GM23248 (cell line): ENCODE data around the gene KCTD15. TPM values are rescaled to one million over a fixed set of nuclear protein-coding genes. Genes with fewer than 3 reads are reported as not detected.

Experiments
- DNase-seq: peaks from one replicate; pipeline ENCODE4 v3.0.0-alpha.2; 2015
- H2AFZ ChIP-seq: fragments of 200-600 bp; sonication (generic); 2 replicates; pipeline ENCODE4 v1.6.1; 2016; ENCODE audit warnings: antibody characterized with exemption
- H3F3A ChIP-seq: fragments of 200-600 bp; sonication (generic); 2 replicates; pipeline ENCODE4 v1.6.1; 2016; ENCODE audit warnings: mild to moderate bottlenecking, antibody characterized with exemption, mixed run types; ENCODE audit not compliant: insufficient read depth
- H3K27ac ChIP-seq: fragments of 200-600 bp; sonication (generic); 2 replicates; pipeline ENCODE4 v1.5.1; 2016; ENCODE audit warnings: mild to moderate bottlenecking
- H3K27me3 ChIP-seq: fragments of 200-600 bp; sonication (generic); replicated peaks from 2 replicates; pipeline ENCODE4 v1.6.1; 2016; ENCODE audit warnings: mild to moderate bottlenecking; ENCODE audit not compliant: insufficient read depth
- H3K36me3 ChIP-seq: fragments of 200-600 bp; sonication (generic); 2 replicates; pipeline ENCODE4 v1.6.1; 2016; ENCODE audit warnings: low read depth, mild to moderate bottlenecking
- H3K4me1 ChIP-seq: fragments of 200-600 bp; sonication (generic); 2 replicates; pipeline ENCODE4 v1.6.1; 2016; ENCODE audit warnings: mild to moderate bottlenecking; ENCODE audit not compliant: insufficient read depth
- H3K4me2 ChIP-seq: fragments of 200-600 bp; sonication (generic); one replicate; pipeline ENCODE4 v1.6.1; 2016; ENCODE audit warnings: mild to moderate bottlenecking; ENCODE audit not compliant: unreplicated experiment
- H3K4me3 ChIP-seq: fragments of 200-600 bp; sonication (generic); 2 replicates; pipeline ENCODE4 v1.5.1; 2016; ENCODE audit warnings: mild to moderate bottlenecking
- H3K79me2 ChIP-seq: fragments of 200-600 bp; sonication (generic); 2 replicates; pipeline ENCODE4 v1.6.1; 2016; ENCODE audit warnings: mild to moderate bottlenecking; ENCODE audit not compliant: insufficient read depth
- H3K9ac ChIP-seq: fragments of 200-600 bp; sonication (generic); 2 replicates; pipeline ENCODE4 v1.6.1; 2016; ENCODE audit warnings: mild to moderate bottlenecking
- H3K9me2 ChIP-seq: fragments of 200-600 bp; sonication (generic); 2 replicates; pipeline ENCODE4 v1.6.1; 2016; ENCODE audit warnings: mixed run types, mild to moderate bottlenecking, moderate library complexity; ENCODE audit not compliant: insufficient read depth
- H3K9me3 ChIP-seq: fragments of 200-600 bp; sonication (generic); one replicate; pipeline ENCODE4 v1.6.1; 2017; ENCODE audit warnings: low read depth
- H4K20me1 ChIP-seq: fragments of 200-600 bp; sonication (generic); 2 replicates; pipeline ENCODE4 v1.6.0; 2016; ENCODE audit not compliant: insufficient read depth
- EZH2 ChIP-seq: fragments of 200-600 bp; sonication (generic); IDR thresholded peaks from 2 replicates; pipeline ENCODE4 v1.6.1; 2018; ENCODE audit warnings: antibody characterized with exemption, mild to moderate bottlenecking; ENCODE audit not compliant: insufficient read depth, poor library complexity, severe bottlenecking
- EZH2phosphoT487 ChIP-seq: fragments of 200-600 bp; sonication (generic); IDR thresholded peaks from 2 replicates; pipeline ENCODE4 v1.6.1; 2018; ENCODE audit warnings: antibody characterized with exemption, moderate library complexity, mild to moderate bottlenecking, low read depth; ENCODE audit not compliant: insufficient read depth
- WGBS, 2 experiments: methylation state at CpG; one replicate each; pipeline ENCODE4 v1.1.6; 2015 to 2017; ENCODE audit warnings: low lambda C conversion rate in 2 of 2, low coverage in 1 of 2; ENCODE audit errors: missing lambda C conversion rate in 2 of 2; 5-methylcytosine and 5-hydroxymethylcytosine counted together
- in situ Hi-C: fragments of 300-500 bp; cut with MboI; formaldehyde crosslinking; loops from 2 replicates; pipeline ENCODE4 v1.15.0; 2020
- polyA plus RNA-seq: library from polyadenylated mRNA; unstranded; fragments of >200 nt; fragmentation: Nextera tagmentation; extraction: Ambion mirVana; gene quantifications from 2 replicates; pipeline ENCODE4 v1.2.1, GENCODE V29; 2016
- total RNA-seq: library from RNA; depleted of rRNA; stranded (reverse); fragments of >200 nt; shearing (Covaris generic); gene quantifications from 2 replicates; pipeline ENCODE4 v1.2.3, GENCODE V29; 2014

KCTD15 gene
- total and polyA plus RNA-seq, 2 experiments from 2014 or later: 7.5 to 117 TPM

GRCh38 chr19:33819880-33820781 is 23.5 kb downstream of the KCTD15 start:
- Histone ChIP-seq H3K9me2 (no peaks in the 10 kb centered on the region), H3K4me1 (peaks cover 6% of the 10 kb centered on the region; the same call in 1 of the 2 replicates), H4K20me1 (no peaks in the 10 kb centered on the region), H3F3A (no peaks in the 10 kb centered on the region; the same call in 1 of the 2 replicates), H3K27me3 (no peaks in the 10 kb centered on the region), H3K4me3 (peak overlapping the region; percentile 61), H3K36me3 (no peaks in the 10 kb centered on the region), H3K27ac (peak overlapping the region; percentile 47), H3K79me2 (no peaks in the 10 kb centered on the region), H3K9me3 (no peaks in the 10 kb centered on the region), H2AFZ (peak overlapping the region; percentile 80), H3K9ac (peak overlapping the region; percentile 64), H3K4me2 (peak overlapping the region; percentile 13)
- no peak for TF ChIP-seq EZH2phosphoT487
- no peak for TF ChIP-seq EZH2
- 4 to 5% methylated on average over 55 to 61 of the region's 61 CpGs for WGBS, 2 experiments
- DNase-seq: peak; percentile 85
- in situ Hi-C loops: no loop called here

- no peaks in the 10 kb centered on the region for H3K9me2 ChIP-seq
- H3K27ac ChIP-seq: no peak overlapping the region
- TF ChIP-seq EZH2 (no peak), EZH2phosphoT487 (no peak)
- no peaks in the 10 kb centered on the region for H3K79me2 ChIP-seq
- H3K4me3 ChIP-seq: no peak overlapping the region
- H4K20me1 ChIP-seq: no peaks in the 10 kb centered on the region
- WGBS, 2 experiments: 12 to 27% methylated on average over 2 of the region's 2 CpGs
- H3K9me3 ChIP-seq: no peaks in the 10 kb centered on the region
- H2AFZ ChIP-seq: no peak overlapping the region
- in situ Hi-C loops: no loop called here
- peaks cover 6% of the 10 kb centered on the region; the same call in 1 of the 2 replicates for H3K4me1 ChIP-seq
- no peaks in the 10 kb centered on the region; the same call in 1 of the 2 replicates for H3F3A ChIP-seq
- no peaks in the 10 kb centered on the region for H3K36me3 ChIP-seq
- no peak overlapping the region for H3K4me2 ChIP-seq
- peak; percentile 44 for DNase-seq
- no peak overlapping the region for H3K9ac ChIP-seq
- no peaks in the 10 kb centered on the region for H3K27me3 ChIP-seq
Measured at GRCh38 chr19:33821871-33822270, 25.2 kb downstream of the KCTD15 start.

GRCh38 chr19:33823341-33823740 is 26.7 kb downstream of the KCTD15 start:
- DNase-seq: no peak
- TF ChIP-seq EZH2 (no peak), EZH2phosphoT487 (no peak)
- no peaks in the 10 kb centered on the region for H3K36me3 ChIP-seq
- no peak overlapping the region for H3K4me2 ChIP-seq
- no peaks in the 10 kb centered on the region; the same call in 1 of the 2 replicates for H3F3A ChIP-seq
- H3K4me1 ChIP-seq: peaks cover 6% of the 10 kb centered on the region; the same call in 1 of the 2 replicates
- H2AFZ ChIP-seq: no peak overlapping the region
- H3K9me2 ChIP-seq: no peaks in the 10 kb centered on the region
- H3K79me2 ChIP-seq: no peaks in the 10 kb centered on the region
- no peak overlapping the region for H3K4me3 ChIP-seq
- no peaks in the 10 kb centered on the region for H4K20me1 ChIP-seq
- no peaks in the 10 kb centered on the region for H3K27me3 ChIP-seq
- no peaks in the 10 kb centered on the region for H3K9me3 ChIP-seq
- H3K27ac ChIP-seq: no peak overlapping the region
- H3K9ac ChIP-seq: no peak overlapping the region
- in situ Hi-C loops: no loop called here

- H3K27me3 ChIP-seq: no peaks in the 10 kb centered on the region
- H3K79me2 ChIP-seq: no peaks in the 10 kb centered on the region
- peaks cover 3% of the 10 kb centered on the region; the same call in 1 of the 2 replicates for H3K4me1 ChIP-seq
- in situ Hi-C loops: no loop called here
- no peak overlapping the region for H3K9ac ChIP-seq
- H3K4me3 ChIP-seq: no peak overlapping the region
- H3K9me3 ChIP-seq: no peaks in the 10 kb centered on the region
- H2AFZ ChIP-seq: no peak overlapping the region
- no peaks in the 10 kb centered on the region for H4K20me1 ChIP-seq
- no peaks in the 10 kb centered on the region for H3K36me3 ChIP-seq
- H3K4me2 ChIP-seq: no peak overlapping the region
- H3K27ac ChIP-seq: no peak overlapping the region
- no peak for DNase-seq
- H3K9me2 ChIP-seq: no peaks in the 10 kb centered on the region
- WGBS, 2 experiments: 23 to 39% methylated on average over 6 of the region's 6 CpGs
- H3F3A ChIP-seq: no peaks in the 10 kb centered on the region; the same call in 1 of the 2 replicates
- TF ChIP-seq EZH2 (no peak), EZH2phosphoT487 (no peak)
Measured at GRCh38 chr19:33825556-33825955, 28.9 kb downstream of the KCTD15 start.
